ENCODE results near the gene MEOX1.
"Not testable (repeated sequence)": the region's sequence is repeated elsewhere in the genome, so short reads cannot be mapped to it uniquely, and the experiment has no call there.

The MEOX1 gene

DNA sequence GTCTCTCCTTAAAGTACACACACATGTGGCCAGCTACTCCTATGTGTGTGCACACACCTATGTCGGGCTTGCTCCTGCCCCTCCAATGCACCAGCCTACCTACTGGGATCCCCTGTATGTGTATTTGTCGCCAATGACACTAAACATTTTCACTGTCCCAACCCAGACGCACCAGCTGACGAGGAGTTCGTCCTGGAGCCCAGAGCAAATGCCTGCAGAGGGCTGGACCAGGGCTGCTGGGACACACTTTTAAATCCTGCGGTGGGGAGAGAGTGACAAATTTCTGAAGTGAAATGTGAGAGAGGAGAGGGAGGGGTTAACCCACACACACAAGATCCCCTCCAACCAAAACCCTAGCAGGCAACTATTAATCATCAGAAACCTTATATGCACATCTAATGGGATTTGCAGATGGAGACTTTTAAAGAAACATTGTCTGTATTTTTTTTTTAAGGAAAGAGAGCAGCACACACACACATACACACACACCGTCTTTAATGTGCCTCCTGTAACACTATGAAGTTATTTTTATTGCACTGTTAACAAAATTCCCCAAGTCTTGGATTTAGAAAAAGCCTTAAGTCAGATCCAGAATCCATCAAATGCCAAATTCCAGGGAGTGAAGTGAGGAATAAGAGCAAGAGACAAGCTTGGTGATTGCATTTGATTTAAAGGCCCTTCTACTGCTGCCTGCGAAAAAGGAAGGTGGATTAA is at the start of gene MEOX1:
MEOX1 (minus strand) TSS at position 224 of the 714 bp plus-strand sequence. CDS start 388 bp downstream, outside the sequence.
- DNase-seq: no peak

DNA sequence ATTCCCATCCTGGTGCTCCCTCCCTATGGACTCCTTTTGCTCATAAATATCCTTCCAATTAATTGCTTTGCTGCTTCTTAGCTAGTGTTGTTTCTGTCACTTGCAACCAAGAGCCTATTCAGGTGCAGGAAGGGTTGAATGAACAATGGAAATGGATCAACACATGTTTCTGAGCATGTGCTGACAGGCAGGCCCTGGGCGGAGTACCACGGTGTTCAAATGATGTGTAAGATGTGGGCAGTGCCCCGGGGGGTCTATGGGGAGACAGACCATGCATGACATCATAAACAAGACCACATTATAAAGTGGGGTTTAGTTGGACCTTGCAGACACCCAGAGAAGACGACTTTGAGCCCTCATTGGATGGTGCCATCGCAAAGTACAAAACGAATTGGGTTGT is 48.4 kb upstream of the MEOX1 start:
- no peak for DNase-seq

DNA sequence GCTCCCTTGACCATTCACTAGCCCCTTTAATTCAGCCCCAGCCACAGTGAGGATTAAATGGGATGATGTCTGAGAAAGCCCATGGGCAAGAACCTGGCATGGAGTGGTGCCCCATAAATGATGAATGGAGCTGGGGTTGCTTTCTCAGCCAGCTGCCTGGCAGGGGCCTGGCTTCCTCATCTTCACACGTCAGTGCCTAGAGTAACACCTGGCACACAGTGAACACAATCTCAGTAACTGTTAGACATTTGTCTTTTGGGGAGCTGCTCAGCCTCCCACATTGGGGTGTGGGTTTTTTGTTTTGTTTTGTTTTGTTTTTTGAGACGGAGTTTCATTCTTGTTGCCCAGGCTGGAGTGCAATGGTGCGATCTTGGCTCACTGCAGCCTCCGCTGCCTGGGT is 47.5 kb upstream of the MEOX1 start:
- no peak for DNase-seq

DNA sequence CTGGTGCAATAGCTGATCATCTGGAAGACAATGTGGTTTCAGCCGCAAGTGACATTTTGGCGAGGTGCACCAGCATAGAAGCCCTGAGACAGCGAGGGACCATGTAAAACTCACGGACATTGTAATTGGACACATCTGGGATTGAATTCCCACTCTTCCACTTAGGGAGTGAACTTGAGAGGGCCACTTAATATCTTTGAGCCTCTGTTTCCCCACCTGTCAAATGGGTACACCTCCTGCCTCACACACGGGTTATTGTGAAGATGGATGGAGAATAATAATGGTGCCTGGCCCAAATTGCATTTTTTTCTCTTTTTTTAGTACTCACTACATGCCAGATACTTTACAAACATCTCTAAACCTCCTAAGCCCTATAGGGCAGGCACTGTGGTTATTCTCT is 45.5 kb upstream of the MEOX1 start:
- no peak for DNase-seq

DNA sequence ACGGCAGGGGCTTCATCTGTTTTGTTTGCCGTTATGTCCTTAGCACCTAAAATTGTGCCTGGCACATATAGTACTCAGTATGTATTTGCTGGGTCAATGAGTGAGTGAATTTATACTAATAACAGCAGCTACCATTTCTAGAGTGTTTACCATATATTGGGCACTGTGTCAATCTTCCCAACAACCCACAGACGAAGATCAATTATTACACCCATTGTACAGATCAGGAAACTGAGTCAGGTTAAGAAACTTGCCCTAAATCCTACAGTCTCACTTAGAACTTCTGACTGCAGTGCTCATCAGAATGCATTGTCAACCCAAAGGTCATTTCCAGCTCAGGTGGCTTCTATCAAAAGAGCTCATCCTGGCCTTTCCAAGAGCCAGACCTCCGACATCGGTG is 44.5 kb upstream of the MEOX1 start:
- no peak for DNase-seq

DNA sequence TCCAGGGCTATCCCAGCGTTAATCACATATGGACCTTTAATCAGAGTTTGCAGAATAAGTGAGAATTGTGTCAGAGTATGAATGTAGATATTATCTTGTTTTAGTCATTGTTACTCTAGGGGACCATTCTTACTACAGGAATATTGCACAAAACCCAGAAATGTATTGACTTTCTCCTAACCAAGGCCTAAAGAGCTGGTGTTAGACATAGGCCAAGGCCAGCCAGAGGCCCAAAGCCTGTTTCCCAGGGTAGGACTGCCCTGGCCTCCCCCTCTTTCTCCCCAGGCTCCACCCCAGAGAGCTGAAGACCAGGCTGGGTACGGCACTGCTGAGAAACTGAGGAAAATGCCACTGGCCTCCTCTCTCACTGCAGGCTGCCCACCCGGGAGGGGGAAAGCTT is 41.9 kb upstream of the MEOX1 start:
- DNase-seq: no peak

DNA sequence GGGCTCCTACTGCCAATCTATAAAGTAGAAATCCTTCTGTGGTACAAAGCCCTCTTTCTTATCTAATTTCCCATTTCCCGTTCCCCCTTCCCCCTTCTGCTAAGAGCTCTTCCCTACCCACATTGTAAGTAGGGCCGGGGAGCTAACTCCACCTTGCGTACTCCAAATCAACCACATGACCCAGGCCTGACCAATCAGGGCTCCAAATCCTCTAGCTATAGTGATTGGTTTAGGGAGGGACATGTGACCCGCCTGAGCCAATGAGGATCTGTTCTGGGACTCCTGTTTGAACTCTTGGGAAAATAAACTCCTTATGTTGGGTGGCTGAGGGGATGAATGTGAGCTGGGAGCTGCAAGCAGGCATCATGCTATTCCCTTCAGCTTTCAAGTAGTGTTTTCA is 40.9 kb upstream of the MEOX1 start:
- no peak for DNase-seq

DNA sequence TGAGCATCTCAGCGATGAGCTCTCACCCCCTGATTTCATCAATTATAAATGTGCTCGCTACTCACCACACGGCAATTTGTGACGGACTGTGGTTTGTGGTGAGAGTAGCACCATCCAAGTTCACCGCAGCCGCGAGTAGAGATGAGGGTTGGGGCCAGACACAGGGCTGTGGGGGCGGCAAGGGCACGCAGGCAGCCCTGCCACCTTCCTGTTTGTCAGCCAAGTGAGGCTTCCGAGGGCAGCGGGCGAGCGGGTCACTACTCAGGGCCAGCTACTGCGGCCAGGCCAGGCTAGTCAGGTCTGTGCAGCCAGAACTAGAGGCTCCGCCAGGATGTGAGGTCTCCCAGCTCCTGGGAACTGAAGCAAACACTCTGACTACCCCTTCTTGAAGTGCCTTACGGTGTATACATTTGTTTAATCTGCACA is 39.6 kb upstream of the MEOX1 start:
- DNase-seq: no peak

DNA sequence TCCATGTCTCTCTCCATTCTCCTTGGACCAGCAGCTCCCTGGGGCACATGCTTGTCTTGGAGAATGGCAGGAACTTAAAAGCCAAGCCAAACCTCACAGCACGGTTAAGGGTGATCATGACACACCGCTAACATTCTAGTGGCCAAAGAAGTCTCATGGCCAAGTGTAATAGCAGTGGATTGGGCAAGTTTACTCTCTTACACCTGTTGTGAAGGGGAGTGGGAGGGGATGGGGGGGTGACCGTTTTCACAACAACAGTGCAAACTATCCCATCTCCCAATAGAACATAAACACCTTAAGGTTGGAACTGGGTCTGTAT is 37.7 kb upstream of the MEOX1 start:
- DNase-seq: no peak

DNA sequence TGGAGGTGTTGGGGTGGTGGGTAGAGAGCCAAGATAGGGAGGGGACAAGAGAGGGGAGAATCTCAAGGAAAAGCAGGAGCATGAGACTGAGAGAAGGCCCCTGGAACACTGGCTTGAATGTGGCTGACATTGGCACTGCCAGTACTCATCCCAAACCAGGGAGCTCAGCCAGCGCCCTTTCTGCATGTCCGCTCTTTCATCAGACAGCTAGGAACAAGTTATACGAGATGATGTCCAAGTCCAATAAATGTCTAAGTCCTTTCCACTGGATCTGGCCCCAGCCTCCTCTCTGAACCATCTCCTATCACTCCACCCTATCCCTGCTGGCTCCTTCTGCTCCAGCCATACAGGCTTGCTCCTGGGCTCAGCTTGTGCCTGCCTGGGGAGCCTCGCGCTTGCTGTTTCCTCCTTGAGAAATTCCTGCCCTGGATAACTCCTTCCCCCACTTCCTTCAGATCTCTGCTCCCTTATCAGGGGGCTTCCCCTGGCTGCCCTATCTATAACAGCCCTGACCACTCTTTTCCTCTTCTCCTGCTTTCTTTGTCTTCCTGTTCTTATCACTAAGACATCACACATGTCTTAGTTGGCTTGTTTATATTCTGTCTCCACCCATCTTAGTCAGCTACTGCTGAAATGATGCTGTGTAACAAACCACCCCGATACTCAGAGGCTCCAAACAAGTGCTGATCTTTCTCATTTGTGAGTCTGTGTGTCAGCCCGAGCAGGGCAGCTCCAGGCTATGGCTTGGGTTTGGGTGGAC is 37.1 kb upstream of the MEOX1 start:
- DNase-seq: no peak

DNA sequence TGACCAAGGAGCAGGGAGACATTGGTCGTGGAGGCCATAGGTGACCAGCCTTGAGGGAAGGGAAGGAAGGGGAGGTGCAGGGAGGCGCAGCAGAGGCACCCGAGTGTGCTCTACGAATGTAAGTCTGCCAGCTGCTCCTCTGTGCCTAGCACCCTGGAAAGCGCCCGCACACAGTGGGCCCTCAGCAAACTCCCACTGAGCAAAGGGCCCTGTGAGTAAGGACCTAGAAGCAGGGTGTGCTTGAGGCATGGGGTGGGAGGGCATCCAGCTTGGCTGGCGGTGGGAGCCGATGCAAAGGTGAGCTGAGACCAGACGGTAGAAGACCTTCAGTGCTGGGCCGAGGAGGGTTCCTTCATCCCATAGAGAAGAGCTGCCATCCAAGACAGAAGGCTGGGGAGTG is 36.2 kb upstream of the MEOX1 start:
- DNase-seq: no peak

DNA sequence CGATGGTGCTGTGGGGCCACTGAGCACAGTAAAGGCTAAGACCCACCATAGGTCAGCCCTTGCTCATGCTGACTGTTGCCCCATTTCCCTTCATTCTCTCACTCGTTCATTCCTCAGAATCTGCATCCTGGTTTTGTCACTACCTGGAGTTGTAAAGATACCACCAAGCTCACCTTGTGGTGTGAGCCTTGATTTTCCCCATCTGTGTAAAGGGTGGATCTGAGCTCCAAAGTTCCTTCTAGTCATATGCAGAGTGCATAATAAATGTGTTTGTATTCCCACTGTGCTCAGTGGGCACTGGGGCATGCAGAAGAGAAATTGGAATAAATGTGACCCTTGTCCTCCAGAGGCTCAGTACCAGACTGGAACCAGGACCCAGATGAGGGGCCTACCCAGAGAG is 35.2 kb upstream of the MEOX1 start:
- no peak for DNase-seq

DNA sequence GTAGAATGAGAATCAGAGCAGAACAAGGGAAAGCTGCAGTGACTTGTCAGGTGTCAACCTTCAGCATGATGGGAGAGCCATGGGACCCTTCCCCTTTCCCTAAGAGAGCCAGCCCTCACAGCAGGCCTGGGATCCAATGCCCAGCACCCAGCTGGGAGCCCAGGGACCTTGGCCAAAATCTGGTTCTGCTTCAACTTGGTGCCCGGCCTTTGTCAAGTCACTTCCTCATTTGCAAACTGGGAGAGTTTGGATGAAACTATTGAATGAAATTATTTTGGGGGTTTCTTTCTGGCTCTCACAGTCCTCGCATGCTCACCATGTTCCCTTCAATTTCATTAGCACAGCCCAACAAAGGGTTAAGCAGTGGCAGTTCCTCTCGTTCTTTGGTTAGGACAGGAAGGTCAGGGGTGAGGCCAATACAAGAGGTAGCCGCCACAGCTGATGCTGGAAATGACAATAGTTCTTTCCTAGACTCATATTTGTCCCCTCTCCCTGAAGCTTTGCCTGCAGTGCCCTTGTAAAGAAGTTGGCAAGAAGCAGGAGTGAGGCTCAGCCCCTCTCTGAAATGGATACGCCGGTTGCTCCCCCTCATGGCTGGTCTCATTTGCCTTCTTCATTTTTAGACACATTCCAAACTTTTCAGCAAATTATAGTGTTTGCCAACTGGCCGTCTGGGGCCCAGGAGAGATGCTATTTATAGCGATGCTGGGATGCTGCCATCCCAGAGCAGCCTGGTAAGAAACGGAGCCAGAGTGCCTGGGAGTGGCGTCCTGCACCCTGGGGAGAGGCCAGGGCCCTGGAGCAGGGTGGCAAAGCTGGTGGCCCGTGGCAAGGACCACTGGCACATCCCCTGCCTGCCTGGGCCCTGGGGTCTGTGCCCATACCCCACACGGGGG is 34.5 kb upstream of the MEOX1 start:
- no peak for DNase-seq

DNA sequence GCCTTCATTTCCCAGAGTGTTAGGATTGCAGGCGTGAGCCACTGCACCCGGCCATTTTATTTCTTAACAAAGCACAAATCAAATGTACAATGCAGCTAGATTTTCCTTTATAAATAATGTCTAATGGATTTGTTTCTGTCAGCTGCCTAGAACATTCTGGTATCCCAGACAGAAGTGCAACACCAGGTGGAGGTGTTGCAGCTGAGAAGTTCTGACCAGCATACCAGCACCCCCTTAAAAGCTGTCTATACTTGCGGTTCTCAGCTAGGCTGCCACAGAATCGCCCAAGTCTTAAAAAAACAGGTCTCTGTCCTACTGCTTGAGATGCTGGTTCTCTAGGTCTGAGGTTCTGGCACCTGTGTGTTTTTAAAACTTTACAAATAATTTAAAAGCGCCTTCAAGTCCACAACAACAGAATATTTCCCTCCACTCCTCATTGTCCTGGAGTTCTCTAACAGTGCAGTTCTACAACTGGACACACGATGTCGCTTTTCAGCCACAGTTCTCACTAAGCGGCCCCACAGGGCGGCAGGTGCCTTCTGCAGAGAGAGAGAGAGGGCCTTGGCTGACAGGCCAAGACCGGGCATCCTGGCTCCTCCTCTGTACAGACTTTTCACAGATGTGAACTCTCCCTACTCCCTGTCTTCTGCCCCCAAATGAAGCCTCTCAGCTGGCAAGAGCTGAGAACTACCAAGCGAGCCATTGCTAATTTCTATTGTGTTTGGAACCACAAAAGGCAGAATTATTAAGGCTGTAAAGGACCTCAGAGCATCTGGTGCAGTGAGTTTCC is 32.6 kb upstream of the MEOX1 start:
- peak; percentile 40 to 61 for DNase-seq

DNA sequence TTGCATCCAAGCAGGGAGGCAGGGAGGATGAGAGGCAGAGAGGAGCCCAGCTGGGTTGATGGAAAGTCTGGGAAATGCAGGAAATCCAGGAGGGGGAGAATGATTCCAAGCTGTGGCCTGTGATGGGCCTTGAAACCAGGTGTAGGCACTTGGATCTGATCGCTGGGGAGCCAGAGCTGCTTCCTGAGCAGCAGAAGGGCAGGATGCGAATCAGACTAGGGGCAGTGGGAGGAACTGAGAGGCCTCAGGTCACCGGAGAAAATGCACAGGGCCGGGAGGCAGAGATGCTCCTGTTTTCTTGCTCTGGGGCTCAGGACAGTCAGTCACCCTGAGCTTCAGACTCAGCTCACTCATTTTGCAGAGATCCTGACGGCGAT is 29.6 kb upstream of the MEOX1 start:
- no peak for DNase-seq

DNA sequence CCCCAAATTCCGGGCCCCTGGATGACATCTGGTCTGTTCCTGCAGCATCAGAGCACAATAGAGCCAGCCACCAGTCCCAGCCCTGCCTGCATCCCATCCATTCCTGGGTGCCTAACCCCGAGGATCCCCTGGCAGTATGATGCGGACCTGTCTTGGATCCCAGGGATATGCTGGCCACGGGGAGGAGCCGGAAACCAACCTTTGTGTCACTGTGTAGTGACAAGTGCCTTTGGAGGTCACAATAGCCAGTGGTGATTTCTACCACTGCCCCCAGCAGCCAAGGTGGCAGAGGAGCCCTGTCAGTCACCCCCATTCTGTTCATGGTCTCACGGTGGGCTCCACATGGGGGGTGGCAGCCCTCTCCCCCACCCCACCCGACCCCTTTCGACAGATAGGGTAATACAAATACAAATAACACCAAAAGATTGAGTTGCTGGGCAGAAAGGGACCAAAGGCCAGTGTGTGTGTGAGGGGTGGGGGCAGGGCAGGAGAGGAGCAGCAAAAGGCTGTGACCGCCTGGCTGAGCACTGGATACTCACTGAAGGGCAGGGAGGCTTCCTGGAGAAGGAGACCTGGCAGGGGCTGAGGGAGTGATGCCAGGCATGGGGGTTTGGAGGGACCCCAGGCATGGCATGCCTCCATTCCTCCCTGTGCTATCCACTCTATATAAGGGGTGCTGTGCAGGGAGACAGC is 29.0 kb upstream of the MEOX1 start:
- DNase-seq: no peak

DNA sequence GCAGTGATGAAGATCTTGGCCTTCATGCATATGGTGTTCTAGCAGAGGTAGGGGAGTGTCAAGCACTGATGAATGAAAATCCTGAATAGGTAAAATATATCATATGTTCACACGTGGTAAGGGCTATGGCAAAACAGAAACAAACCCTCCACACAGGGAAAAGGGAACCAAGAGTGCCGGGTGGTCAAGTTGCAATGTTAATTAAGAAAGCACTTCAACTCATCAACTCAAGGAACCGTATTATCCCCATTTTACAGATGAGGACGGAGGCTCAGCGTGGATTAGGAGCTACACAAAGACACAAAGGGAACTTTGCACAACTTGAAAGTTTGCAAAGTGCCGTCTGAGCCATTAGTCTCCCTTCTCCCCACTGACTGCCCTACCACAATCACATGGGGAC is 28.1 kb upstream of the MEOX1 start:
- DNase-seq: no peak

DNA sequence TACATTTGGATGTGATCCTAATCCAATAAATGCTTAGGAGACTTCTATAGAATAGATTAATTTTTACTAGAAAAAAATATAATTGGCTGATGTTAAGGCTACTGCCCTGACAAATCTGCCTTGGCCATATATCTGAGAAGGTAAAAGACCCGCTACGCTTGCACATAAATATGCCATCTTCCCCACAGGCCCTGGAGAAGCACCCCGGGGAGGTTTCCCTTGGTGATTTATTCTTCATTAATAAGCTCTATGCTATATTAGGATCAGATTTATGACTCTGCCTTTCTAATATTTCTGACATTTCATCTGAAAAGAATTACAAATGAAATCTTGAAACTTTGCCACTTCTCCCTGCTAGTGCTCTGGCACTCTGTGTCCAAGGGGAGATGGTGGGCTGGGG is 27.4 kb upstream of the MEOX1 start:
- DNase-seq: no peak

DNA sequence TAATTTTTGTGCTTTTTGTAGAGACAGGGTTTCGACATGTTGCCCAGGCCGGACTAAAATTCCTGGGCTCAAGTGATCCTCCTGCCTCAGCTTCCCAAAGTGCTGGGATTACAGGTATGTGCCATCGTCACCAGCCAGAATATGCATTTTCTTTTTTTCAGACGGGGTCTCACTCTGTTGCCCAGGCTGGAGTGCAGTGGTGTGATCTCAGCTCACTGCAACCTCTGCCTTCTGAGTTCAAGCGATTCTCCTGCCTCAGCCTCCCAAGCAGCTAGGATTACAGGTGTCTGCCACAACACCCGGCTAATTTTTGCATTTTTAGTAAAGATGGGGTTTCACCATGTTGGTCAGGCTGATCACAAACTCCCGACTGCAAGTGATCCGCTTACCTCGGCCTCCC is 25.2 kb upstream of the MEOX1 start:
- DNase-seq: not testable (repeated sequence)

DNA sequence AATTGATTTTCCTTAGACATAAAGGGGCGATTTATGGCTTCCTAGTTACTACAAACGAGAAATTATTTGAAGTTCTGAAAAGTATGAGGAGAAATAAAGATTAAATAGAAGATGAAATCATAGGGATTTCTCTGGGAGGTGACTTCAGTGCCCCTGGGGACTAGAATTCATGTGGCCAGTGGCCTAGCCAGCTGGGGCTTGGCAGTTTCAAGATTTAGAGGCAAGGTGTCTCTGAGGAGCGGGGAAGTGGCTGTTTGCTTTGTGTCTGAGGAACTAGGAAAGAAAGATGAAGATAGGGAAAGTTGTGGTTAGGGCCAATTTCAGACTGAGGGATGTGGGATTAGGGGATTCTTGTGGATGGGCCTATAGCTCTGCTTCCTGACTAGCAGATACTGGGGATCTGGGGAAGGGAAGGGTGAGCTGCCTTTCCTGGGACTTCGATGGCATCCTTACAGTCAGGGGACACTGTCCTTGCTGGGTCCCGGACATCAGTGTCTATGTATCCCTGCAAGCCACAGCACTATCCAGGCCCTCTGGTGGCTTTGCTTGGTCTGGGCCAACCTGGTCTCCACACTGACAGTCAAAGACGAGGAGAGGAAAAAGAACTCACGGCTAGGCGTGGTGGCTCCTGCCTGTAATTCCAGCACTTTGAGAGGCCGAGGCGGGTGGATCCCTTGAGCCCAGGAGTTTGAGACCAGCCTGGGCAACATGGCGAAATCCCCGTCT is 22.4 kb upstream of the MEOX1 start:
- DNase-seq: no peak

DNA sequence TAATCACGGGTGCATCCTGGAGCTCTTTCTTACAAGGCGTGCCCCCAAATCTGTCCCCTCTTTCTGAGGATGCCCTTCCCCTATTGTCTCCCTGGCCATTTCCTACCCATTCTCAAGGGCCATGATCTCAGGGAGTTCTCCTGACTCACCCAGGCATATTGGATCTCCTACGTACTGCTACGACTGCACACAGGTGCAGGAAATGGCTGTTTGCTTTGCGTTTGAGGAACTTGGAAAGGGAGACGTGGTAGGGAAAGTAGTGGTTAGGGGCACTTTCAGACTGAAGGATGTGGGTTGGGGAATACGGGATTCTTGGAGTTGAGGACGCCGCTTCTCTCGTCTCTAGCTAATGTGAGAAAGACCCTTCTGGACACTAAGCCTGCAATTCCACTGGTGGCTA is 18.7 kb upstream of the MEOX1 start:
- DNase-seq: no peak

DNA sequence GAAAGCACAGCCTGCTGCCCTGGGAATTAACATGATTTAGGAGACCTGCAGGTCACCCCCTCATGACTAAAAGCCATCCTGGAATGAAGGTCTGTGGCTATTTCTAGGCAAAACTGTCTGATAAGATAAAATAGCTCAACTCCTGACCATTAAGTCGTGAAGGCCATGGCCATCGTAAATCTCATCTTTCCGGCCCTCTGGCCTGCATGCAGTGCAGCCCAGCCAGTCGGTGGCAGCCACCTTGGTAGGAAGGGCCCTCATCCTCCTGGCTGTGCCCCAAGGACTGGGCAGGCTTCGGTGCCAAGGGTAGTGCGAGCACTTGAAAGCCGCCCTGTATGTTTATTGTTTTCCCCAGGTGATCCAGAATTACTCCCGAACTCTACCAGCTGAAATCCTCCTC is 18.2 kb upstream of the MEOX1 start:
- DNase-seq: no peak
